AG04449 (cell line): Measurements from ENCODE around the gene METTL25.

ENCODE experiments used
- CTCF ChIA-PET: fragments of 350-600 bp; formaldehyde crosslinking; extraction: SDS; loops from one replicate; lab custom pipeline; 2021; ENCODE audit warnings: antibody characterized with exemption; lab: Yijun Ruan, JAX
- POLR2A ChIA-PET: fragments of 400-600, 350-600 bp; formaldehyde crosslinking; extraction: SDS; loops from one replicate; lab custom pipeline; 2020; ENCODE audit warnings: antibody characterized with exemption, inconsistent platforms; lab: Yijun Ruan, JAX
- DNase-seq: peaks from one replicate; pipeline ENCODE4 v3.0.0-alpha.2; 2010; ENCODE audit warnings: low read depth, low spot score
- H3K4me3 ChIP-seq: 2 replicates; pipeline ENCODE4 v1.5.1; 2011; ENCODE audit warnings: low read depth, mild to moderate bottlenecking, control low read depth, low read length
- CTCF ChIP-seq: IDR thresholded peaks from one replicate; pipeline ENCODE4 v1.5.1; 2011; ENCODE audit warnings: mild to moderate bottlenecking, moderate library complexity, low read length, control low read depth, inconsistent platforms; ENCODE audit not compliant: insufficient read depth; ENCODE audit errors: missing control alignments

METTL25 gene

GRCh38 chr12:82523996-82524395 lies 165.7 kb downstream of the METTL25 start:
- POLR2A ChIA-PET: no interaction called here
- no peak for TF ChIP-seq CTCF
- no peak for DNase-seq
- CTCF ChIA-PET: no interaction called here
- no peak overlapping the region for H3K4me3 ChIP-seq

- H3K4me3 ChIP-seq: no peak overlapping the region
- DNase-seq: no peak
- ChIA-PET CTCF (interaction anchor here (1.2 kb wide), 1 partner anchor 1974 kb away, joined by 4 read pairs; no protein-coding TSS in a partner anchor), POLR2A (no interaction called here)
- no peak for TF ChIP-seq CTCF
Observed at GRCh38 chr12:82524641-82525040, 166.3 kb downstream of the METTL25 start.

GRCh38 chr12:82525616-82526015 lies 167.3 kb downstream of the METTL25 start:
- TF ChIP-seq CTCF: no peak
- no peak for DNase-seq
- POLR2A ChIA-PET: no interaction called here
- CTCF ChIA-PET: interaction anchor here (0.8 to 1.2 kb wide), 3 partner anchors 10 to 1973 kb away, joined by 3 to 4 read pairs (median 4); partner anchors contain the start of genes CCDC59 and METTL25
- H3K4me3 ChIP-seq: no peak overlapping the region

GRCh38 chr12:82527165-82527780 lies 168.9 kb downstream of the METTL25 start:
- CTCF ChIA-PET: interaction anchor here (0.7 to 3.4 kb wide), 10 partner anchors 11 to 1976 kb away, joined by 3 to 21 read pairs (median 3); no protein-coding TSS in a partner anchor
- TF ChIP-seq CTCF: peak; percentile 72
- POLR2A ChIA-PET: no interaction called here
- DNase-seq: peak; percentile 7
- H3K4me3 ChIP-seq: no peak overlapping the region
